HepG2 (cell line): ENCODE results near the gene COX6B1. TPM values are rescaled to one million over a fixed set of nuclear protein-coding genes. Genes with fewer than 3 reads are reported as not detected.
A peak's percentile ranks its signal among the peaks of the same experiment; 100 is the strongest.

Experiments
- BCL3 ChIP-seq: sonication (generic); formaldehyde crosslinking; IDR thresholded peaks from 2 replicates; pipeline ENCODE4 v1.5.1; 2020; ENCODE audit warnings: mild to moderate bottlenecking, missing genetic modification reagents, moderate library complexity
- GFI1 ChIP-seq: sonication (generic); formaldehyde crosslinking; IDR thresholded peaks from 2 replicates; pipeline ENCODE4 v1.5.0; 2020; ENCODE audit warnings: missing genetic modification reagents, mild to moderate bottlenecking, borderline replicate concordance
- GPN1 ChIP-seq: sonication (generic); formaldehyde crosslinking; IDR thresholded peaks from 2 replicates; pipeline ENCODE4 v1.5.1; 2020; ENCODE audit warnings: missing genetic modification reagents, borderline replicate concordance
- HOXA3 ChIP-seq: sonication (generic); formaldehyde crosslinking; IDR thresholded peaks from 2 replicates; pipeline ENCODE4 v1.5.0; 2020; ENCODE audit warnings: missing genetic modification reagents
- HOXA9 ChIP-seq: sonication (generic); formaldehyde crosslinking; IDR thresholded peaks from 2 replicates; pipeline ENCODE4 v1.8.1; 2022; ENCODE audit warnings: missing genetic modification reagents, mild to moderate bottlenecking, moderate library complexity, borderline replicate concordance
- KDM5B ChIP-seq: sonication (generic); formaldehyde crosslinking; IDR thresholded peaks from 2 replicates; pipeline ENCODE4 v1.4.0; 2020; ENCODE audit warnings: missing genetic modification reagents, mild to moderate bottlenecking, borderline replicate concordance
- MAX ChIP-seq: IDR thresholded peaks from 2 replicates; pipeline ENCODE4 v1.6.1; 2012; ENCODE audit warnings: inconsistent platforms
- SIX1 ChIP-seq: sonication (generic); formaldehyde crosslinking; IDR thresholded peaks from 2 replicates; pipeline ENCODE4 v1.4.0; 2020; ENCODE audit warnings: missing genetic modification reagents, borderline replicate concordance
- SSRP1 ChIP-seq: IDR thresholded peaks from 2 replicates; pipeline ENCODE4 v1.6.1; 2016; ENCODE audit warnings: control low read depth
- TBX2 ChIP-seq: sonication (generic); formaldehyde crosslinking; IDR thresholded peaks from 2 replicates; pipeline ENCODE4 v1.5.0; 2020; ENCODE audit warnings: missing genetic modification reagents, mild to moderate bottlenecking, borderline replicate concordance
- ZBTB1 ChIP-seq: sonication (generic); formaldehyde crosslinking; IDR thresholded peaks from 2 replicates; pipeline ENCODE4 v1.4.0; 2020; ENCODE audit warnings: missing genetic modification reagents, borderline replicate concordance
- ZNF136 ChIP-seq: sonication (generic); formaldehyde crosslinking; IDR thresholded peaks from 2 replicates; pipeline ENCODE4 v1.8.1; 2022; ENCODE audit warnings: low read depth, mild to moderate bottlenecking, moderate library complexity, missing genetic modification reagents
- ZNF232 ChIP-seq: sonication (generic); formaldehyde crosslinking; IDR thresholded peaks from 2 replicates; pipeline ENCODE4 v1.4.0; 2020; ENCODE audit warnings: missing genetic modification reagents, borderline replicate concordance
- ZNF253 ChIP-seq: sonication (generic); formaldehyde crosslinking; IDR thresholded peaks from 2 replicates; pipeline ENCODE4 v1.8.0; 2022; ENCODE audit warnings: mild to moderate bottlenecking, missing genetic modification reagents, borderline replicate concordance
- ZNF264 ChIP-seq: sonication (generic); formaldehyde crosslinking; IDR thresholded peaks from 2 replicates; pipeline ENCODE4 v1.4.0; 2020; ENCODE audit warnings: missing genetic modification reagents
- ZNF274 ChIP-seq: sonication (generic); formaldehyde crosslinking; IDR thresholded peaks from 2 replicates; pipeline ENCODE4 v1.5.1; 2020; ENCODE audit warnings: mild to moderate bottlenecking, missing genetic modification reagents
- ZNF543 ChIP-seq: sonication (generic); formaldehyde crosslinking; IDR thresholded peaks from 2 replicates; pipeline ENCODE4 v1.4.0; 2020; ENCODE audit warnings: mild to moderate bottlenecking, missing genetic modification reagents
- ZNF547 ChIP-seq: sonication (generic); formaldehyde crosslinking; IDR thresholded peaks from 2 replicates; pipeline ENCODE4 v1.5.1; 2020; ENCODE audit warnings: mild to moderate bottlenecking, missing genetic modification reagents
- ZNF574 ChIP-seq: sonication (generic); formaldehyde crosslinking; IDR thresholded peaks from 2 replicates; pipeline ENCODE4 v1.4.0; 2020; ENCODE audit warnings: missing genetic modification reagents
- ZNF589 ChIP-seq: sonication (generic); formaldehyde crosslinking; conservative IDR thresholded peaks from 2 replicates; pipeline ENCODE4 v1.8.0; 2022; ENCODE audit warnings: mild to moderate bottlenecking, moderate library complexity, missing genetic modification reagents
- ZNF724P ChIP-seq: sonication (generic); formaldehyde crosslinking; IDR thresholded peaks from 2 replicates; pipeline ENCODE4 v1.8.0; 2022; ENCODE audit warnings: missing genetic modification reagents, borderline replicate concordance
- ZSCAN25 ChIP-seq: sonication (generic); formaldehyde crosslinking; IDR thresholded peaks from 2 replicates; pipeline ENCODE4 v1.8.0; 2022; ENCODE audit warnings: mild to moderate bottlenecking, missing genetic modification reagents
- ZZZ3 ChIP-seq: sonication (generic); formaldehyde crosslinking; IDR thresholded peaks from 2 replicates; pipeline ENCODE4 v1.4.0; 2020; ENCODE audit warnings: missing genetic modification reagents, mild to moderate bottlenecking, borderline replicate concordance
- polyA plus RNA-seq, 8 experiments: library from polyadenylated mRNA; depleted of rRNA in 3 of 8; stranded (reverse) in 7 of 8; unstranded in 1 of 8; fragments of >200 nt; fragmentation: Illumina TruSeq in 4 of 8; extraction: Trizol in 4 of 8; gene quantifications; 2 replicates each; pipeline versions ENCODE4 v1.2.1 to v1.2.3, GENCODE V29; 2011 to 2016; ENCODE audit warnings: low read depth in 4 of 8, missing spikeins in 1 of 8, mixed read lengths in 1 of 8; ENCODE audit not compliant: insufficient read depth in 1 of 8
- total RNA-seq, 5 experiments: library from RNA; depleted of rRNA; stranded (reverse); fragments of >200 nt; fragmentation: Illumina TruSeq; extraction: Trizol; gene quantifications; 2 replicates each; pipeline ENCODE4 v1.2.3, GENCODE V29; 2016; ENCODE audit warnings: low read depth in 1 of 5
- TF ChIP-seq, protein P1 (sequence below): sonication (generic); formaldehyde crosslinking; IDR thresholded peaks from 2 replicates; pipeline ENCODE4 v1.5.0; 2020; ENCODE audit warnings: missing genetic modification reagents
- TF ChIP-seq, protein P2 (sequence below): sonication (generic); formaldehyde crosslinking; IDR thresholded peaks from 2 replicates; pipeline ENCODE4 v1.5.1; 2020; ENCODE audit warnings: missing genetic modification reagents, mild to moderate bottlenecking, borderline replicate concordance

The COX6B1 gene
- total and polyA plus RNA-seq, 2 of the 13 experiments (the other 11 are each of a cell fraction or from before 2014, with no cell fraction given): 481 to 487 TPM

GRCh38 chr19:35673121-35673804 is 25.1 kb downstream of the COX6B1 start (continued):
- TF ChIP-seq ZNF574 (CRISPR knock-in tag) (0 out of 2 replicates have a peak, but pooled peaks have one; percentile 13), ZNF136 (CRISPR knock-in tag) (no peak), ZZZ3 (no peak), ZNF543 (CRISPR knock-in tag) (no peak), BCL3 (no peak), ZNF264 (CRISPR knock-in tag) (no peak), ZSCAN25 (CRISPR knock-in tag) (peak; percentile 79; the same call in 1 of the 2 replicates), SSRP1 (no peak), HOXA3 (CRISPR knock-in tag) (no peak), TBX2 (CRISPR knock-in tag) (no peak), ZNF589 (CRISPR knock-in tag) (no peak), SIX1 (no peak), ZNF274 (CRISPR knock-in tag) (peak; percentile 39; the same call in 1 of the 2 replicates), MAX (peak; percentile 48; the same call in 1 of the 2 replicates), ZNF547 (CRISPR knock-in tag) (no peak), KDM5B (CRISPR knock-in tag) (peak; percentile 16; the same call in 1 of the 2 replicates), ZNF724P (no peak), GPN1 (CRISPR knock-in tag) (peak; percentile 22; the same call in 1 of the 2 replicates), HOXA9 (no peak), ZNF232 (CRISPR knock-in tag) (no peak), ZNF253 (no peak), ZBTB1 (CRISPR knock-in tag) (no peak), GFI1 (CRISPR knock-in tag) (no peak)
- TF ChIP-seq, protein P1, sequence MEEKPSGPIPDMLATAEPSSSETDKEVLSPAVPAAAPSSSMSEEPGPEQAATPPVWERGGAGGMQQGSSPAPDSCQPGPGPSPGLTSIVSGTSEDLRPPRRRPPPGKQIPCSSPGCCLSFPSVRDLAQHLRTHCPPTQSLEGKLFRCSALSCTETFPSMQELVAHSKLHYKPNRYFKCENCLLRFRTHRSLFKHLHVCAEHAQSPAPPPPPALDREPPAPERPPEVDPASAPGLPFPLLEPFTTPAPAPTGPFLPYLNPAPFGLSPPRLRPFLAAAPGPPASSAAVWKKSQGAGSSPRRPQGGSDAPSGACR (CRISPR knock-in tag): peak; percentile 22; the same call in 1 of the 2 replicates
- TF ChIP-seq, protein P2, sequence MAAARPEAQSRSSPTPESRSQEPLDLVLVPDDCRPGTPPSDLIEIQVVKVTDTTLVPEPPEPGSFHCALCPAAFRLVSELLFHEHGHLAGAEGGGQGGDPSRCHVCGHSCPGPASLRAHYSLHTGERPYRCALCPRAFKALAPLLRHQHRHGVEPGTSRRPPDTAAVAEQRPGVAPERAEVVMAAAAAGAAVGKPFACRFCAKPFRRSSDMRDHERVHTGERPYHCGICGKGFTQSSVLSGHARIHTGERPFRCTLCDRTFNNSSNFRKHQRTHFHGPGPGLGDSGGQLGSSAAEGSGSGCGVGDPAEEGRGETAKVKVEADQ (CRISPR knock-in tag): no peak
